Measurements from ENCODE around the gene MRPL17. TPM values are rescaled to one million over a fixed set of nuclear protein-coding genes. Genes with fewer than 3 reads are reported as not detected.

Gene MRPL17
- total and polyA plus RNA-seq, 10 of the 15 experiments (the other 5 are each of a cell fraction or from before 2014, with no cell fraction given), result 60.3 to 171 (median 94.8) TPM

GRCh38 chr11:6719576-6719975 is 36.4 kb upstream of the MRPL17 start:
- Histone ChIP-seq H3K4me3 (no peak overlapping the region), H3K9me3 (replicated peaks; ENCODE audit: control insufficient read depth, insufficient read depth, low read length) (peaks cover 4% of the 10 kb centered on the region; the same call in 2 of the 3 replicates), H3K27ac (ENCODE audit: control insufficient read depth, insufficient read depth) (no peak overlapping the region), H3K27me3 (replicated peaks in 1 of 2; ENCODE audit: control insufficient read depth in 2 of 2, insufficient read depth in 2 of 2, low read length in 1 of 2) (no peaks in the 10 kb centered on the region), H3K36me3 (ENCODE audit: control insufficient read depth in 2 of 2, insufficient read depth in 2 of 2, low read length in 1 of 2) (peaks cover 2 to 30% of the 10 kb centered on the region in 2 experiments; a peak in 3 of 4 replicates), H3K9ac (ENCODE audit: control insufficient read depth, insufficient read depth, low read length) (no peak overlapping the region), H3K4me1 (ENCODE audit: control insufficient read depth, insufficient read depth, low read length) (no peaks in the 10 kb centered on the region), H4K20me1 (ENCODE audit: control insufficient read depth, insufficient read depth) (no peaks in the 10 kb centered on the region), H3K79me2 (ENCODE audit: control insufficient read depth, insufficient read depth, low read length) (peaks cover 5% of the 10 kb centered on the region), H2AFZ (ENCODE audit: control insufficient read depth, low read depth, low read length) (no peak overlapping the region), H3K4me2 (ENCODE audit: control insufficient read depth, insufficient read depth) (no peak overlapping the region)
- intact Hi-C loops (cut with micrococcal nuclease; ENCODE audit: unreplicated experiment), result no loop called here
- WGBS (ENCODE audit: insufficient coverage, insufficient replicate concordance, low lambda C conversion rate, missing lambda C conversion rate), result 100% methylated on average over 1 of the region's 1 CpG
- no TSS peak for BruUV-seq (replicated peaks)
- POLR2A ChIA-PET, result interaction anchor here (1.0 kb wide), 1 partner anchor 26 kb away, joined by 3 read pairs; no protein-coding TSS in a partner anchor
- ATAC-seq (no peak), FAIRE-seq (no peak), DNase-seq (ENCODE audit: low read depth, low spot score) (no peak)
- in situ Hi-C loops (cut with MboI), result no loop called here
- SMC1A ChIA-PET (ENCODE audit: uncharacterized antibody, unreplicated experiment), result interaction anchor here (2.9 to 5.0 kb wide), 2 partner anchors 18 to 35 kb away, joined by 17 to 23 read pairs; no protein-coding TSS in a partner anchor
- RAD21 ChIA-PET (ENCODE audit: unreplicated experiment), result interaction anchor here (1.1 kb wide), 1 partner anchor 10 kb away, joined by 3 read pairs; no protein-coding TSS in a partner anchor
- no peak for TF ChIP-seq MEF2B (IDR thresholded peaks at IDR 0.05; ENCODE audit: partially characterized antibody, poor library complexity, severe bottlenecking)
- TF ChIP-seq FOXM1 (IDR thresholded peaks at IDR 0.05; ENCODE audit: low read depth, low read length), result no peak
- TF ChIP-seq MAX (IDR thresholded peaks at IDR 0.05; ENCODE audit: low read depth, low read length), result no peak
- TF ChIP-seq YBX1 (IDR thresholded peaks at IDR 0.05), result no peak
- no peak for TF ChIP-seq GABPA (IDR thresholded peaks at IDR 0.05; ENCODE audit: low read depth)
- TF ChIP-seq ZNF217 (IDR thresholded peaks at IDR 0.05), result no peak
- no peak for TF ChIP-seq SPI1 (IDR thresholded peaks at IDR 0.05; ENCODE audit: borderline replicate concordance, insufficient read depth, low read depth, low read length)
- TF ChIP-seq HDAC6 (IDR thresholded peaks at IDR 0.05; ENCODE audit: unreplicated experiment), result no peak
- TF ChIP-seq ZNF622 (IDR thresholded peaks at IDR 0.05), result no peak
- TF ChIP-seq CTCF (IDR thresholded peaks at IDR 0.05 in 2 of 3, conservative IDR thresholded peaks at IDR 0.05 in 1 of 3; ENCODE audit: control insufficient read depth in 2 of 3, extremely low read depth in 1 of 3, insufficient read depth in 1 of 3, low read depth in 3 of 3, low read length in 3 of 3), result no peak
- CTCF ChIA-PET, result interaction anchor here (0.6 to 2.2 kb wide), 4 partner anchors 13 to 319 kb away, joined by 3 to 14 read pairs (median 7); no protein-coding TSS in a partner anchor

Measured in GM12878 (cell line).